ENCODE results near the gene USP12.
A peak's percentile ranks its signal among the peaks of the same experiment; 100 is the strongest.

USP12 gene

DNA sequence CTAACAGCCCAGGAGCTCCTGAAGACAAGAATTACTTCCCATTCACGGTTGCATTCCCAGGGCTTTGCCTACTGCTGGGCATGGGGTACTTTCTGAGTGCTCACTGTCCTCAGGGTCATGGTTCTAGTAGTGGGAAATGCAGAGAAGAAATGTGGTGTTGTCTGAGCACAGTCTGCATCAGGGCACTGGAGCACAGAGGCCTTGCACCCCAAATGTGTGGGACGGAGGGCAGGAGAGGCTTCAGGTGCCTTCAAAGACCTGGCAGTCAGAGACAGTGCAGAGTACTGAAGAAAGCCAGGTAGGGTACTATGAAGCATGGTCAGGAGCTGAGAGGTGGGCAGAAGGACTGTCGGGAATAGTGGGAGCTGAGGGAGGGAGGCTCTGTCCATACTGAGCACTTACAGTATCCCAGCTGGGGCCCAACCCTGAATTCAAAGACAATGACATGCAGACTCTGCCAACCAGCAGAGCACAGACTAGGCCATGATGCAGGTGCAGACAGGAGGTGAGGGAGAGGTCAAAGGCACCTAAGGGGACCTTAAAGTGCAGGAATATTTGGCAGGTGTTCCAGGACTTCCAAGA lies 144.4 kb downstream of the USP12 start:
- no peak for DNase-seq

DNA sequence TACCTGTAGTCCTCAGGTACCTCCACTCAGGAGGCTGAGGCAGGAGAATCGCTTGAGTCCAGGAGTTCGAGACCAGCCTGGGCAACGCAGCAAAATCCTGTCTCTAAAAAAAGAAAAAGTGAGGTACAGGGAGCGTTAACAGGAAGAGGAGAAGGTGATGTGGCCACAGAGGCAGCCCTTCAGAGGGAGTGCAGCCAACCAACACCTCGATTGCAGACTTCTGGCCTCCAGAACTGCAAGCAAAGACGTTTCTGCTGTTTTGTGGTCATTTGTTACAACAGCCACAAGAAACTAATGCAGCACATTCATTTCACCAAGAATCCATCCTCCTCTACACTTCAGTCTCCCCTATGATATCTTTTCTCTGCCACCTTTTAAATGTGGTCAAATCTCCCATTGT lies 145.2 kb downstream of the USP12 start:
- DNase-seq = no peak

DNA sequence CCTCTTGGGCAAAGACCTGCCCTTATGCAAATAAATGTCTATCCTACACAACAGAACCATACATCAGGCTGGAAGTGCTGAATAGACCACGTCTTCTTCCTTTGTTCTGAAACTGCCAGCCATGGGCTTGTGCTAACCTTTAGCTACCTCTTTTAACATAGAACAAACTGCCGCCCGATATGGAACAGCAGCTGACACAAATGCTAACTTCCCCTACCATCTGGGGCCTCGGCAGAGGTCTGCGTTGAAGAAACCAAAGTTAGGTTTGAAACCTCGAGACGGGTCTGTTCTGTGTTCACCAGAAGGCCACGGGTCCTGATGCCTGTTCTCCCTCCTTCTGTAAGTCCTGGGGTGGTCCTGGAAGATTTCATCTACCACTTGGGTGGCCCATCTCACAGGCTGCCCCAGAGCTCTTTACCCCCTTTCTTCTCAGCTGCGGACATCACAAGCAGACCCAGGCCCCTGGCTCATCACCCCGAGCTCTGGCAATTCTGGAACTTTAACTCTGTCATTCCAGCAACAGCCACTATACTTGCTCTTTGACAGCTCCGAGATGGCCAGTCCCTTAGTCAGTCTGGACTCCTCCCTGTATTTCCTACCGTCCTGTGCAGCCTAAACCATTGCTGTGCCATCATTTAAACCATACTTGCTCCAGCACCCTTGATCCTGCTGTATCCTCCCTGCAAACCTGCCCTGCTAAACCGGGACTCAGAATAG lies 146.7 kb downstream of the USP12 start:
- DNase-seq = no peak

DNA sequence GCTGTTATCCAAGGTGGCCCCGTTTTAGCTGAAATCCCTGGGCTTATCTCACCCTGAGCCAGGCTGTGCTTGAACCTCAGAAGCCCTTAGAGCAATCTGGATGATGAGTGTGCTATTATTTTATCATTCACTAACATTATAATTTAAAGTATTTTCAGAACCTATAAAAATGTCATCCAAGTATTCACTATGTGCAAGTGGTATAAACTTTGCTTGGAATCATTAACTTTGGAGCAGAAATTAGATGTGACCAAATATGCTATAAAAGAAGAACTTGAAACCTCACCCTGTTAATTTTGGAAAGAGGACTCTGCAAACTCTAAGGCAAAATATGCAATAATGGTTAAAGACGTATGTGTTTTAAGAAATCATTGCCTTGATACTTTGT lies 147.5 kb downstream of the USP12 start:
- no peak for DNase-seq

DNA sequence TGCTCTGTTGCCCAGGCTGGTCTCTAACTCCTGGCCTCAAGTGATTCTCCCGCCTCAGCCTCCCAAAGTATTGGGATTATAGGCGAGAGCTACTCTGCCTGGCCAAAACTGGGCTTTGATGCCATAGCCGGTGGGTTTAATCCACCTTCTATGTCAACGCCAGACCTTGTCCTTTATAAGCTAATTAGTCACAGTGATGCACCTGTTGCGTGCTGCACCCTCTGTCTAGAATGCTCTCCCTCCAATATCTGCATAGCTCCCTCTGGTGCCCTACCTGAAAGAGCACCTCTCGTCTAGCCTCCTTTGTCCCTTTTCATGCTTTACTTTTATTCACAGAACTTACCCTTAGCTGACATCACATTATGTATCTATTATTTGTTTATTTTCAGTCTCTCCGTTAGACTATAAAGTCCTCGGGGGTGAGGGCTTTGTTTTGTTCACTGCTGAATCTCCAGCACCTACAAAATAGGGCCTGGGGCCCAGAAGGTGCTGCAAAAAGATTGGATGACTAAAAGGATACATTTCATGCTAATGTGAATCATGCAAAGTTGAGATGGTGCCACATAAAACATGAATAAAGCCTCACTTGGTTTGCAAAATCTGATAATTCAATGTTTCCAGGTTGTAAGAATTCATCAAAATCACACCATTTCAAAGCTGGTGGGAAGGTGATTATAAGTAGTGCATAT lies 148.1 kb downstream of the USP12 start:
- DNase-seq = no peak

DNA sequence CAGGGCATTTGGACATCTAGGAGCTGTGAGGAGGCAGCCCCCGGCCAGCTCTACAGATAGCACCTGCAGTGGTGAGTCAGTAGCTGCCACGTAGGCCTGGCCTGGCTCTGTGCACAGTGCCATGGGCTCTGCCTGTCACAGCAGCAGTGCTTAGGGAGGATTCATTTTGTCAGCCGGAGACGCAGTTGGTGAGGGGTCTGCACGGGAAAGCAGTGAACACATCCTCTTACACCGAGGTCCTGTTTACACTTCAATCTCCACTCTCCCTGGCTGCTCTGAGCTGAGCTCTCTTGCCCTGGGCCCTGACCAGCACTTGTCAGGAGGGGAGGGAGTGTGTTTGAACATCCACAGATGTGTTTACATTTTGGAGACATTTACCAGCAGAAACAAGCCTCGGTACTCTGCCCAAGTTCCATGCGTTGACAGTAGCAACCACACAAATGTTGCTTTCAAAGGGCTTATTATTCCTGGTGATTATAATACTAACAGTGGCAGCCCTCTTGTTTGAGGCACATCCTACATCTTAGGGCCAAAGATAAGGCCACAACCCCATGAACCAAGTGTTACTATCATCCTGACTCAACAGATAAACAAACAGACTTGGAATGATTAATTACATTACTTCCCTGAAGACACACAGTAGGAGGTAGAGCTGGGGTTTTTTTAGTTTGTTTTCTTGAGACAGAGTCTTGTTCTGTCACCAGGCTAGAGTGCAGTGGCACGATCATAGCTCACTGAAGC lies 148.9 kb downstream of the USP12 start:
- DNase-seq = no peak

DNA sequence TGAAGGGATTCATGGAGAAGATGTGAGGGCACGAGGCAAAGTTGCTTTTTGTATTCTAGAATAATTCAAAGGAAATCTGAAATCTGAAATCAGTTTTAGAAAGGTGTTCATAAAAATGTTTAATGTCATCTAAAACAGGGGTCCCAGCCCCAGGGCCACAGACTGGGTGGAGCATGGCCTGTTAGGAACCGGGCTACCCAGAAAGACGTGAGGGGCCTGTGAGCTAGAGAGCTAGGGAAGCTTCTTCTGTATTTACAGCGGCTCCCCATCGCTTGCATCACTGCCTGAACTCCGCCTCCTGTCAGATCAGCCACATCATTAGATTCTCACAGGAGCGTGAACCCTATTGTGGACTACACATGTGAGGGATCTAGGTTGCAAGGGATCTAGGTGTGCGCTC lies 151.2 kb downstream of the USP12 start:
- no peak for DNase-seq

DNA sequence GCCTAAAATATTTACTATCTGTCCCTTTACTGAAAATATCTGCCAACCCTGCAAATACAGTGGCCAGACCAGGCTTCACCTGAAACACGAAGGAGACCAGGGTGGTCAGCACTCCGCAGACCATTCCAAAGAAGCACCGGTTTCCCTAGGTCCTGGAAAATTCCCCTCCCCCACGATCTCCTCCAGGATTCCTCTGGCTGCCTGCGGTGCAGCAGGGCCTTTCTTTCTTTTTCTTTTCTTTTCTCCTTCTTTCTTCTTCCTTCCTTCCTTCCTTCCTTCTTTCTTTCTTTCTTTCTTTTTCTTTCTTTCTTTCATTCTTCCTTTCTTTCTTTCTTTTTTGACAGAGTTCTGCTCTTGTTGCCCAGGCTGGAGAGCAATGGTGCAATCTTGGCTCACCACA lies 152.7 kb downstream of the USP12 start:
- no peak for DNase-seq

DNA sequence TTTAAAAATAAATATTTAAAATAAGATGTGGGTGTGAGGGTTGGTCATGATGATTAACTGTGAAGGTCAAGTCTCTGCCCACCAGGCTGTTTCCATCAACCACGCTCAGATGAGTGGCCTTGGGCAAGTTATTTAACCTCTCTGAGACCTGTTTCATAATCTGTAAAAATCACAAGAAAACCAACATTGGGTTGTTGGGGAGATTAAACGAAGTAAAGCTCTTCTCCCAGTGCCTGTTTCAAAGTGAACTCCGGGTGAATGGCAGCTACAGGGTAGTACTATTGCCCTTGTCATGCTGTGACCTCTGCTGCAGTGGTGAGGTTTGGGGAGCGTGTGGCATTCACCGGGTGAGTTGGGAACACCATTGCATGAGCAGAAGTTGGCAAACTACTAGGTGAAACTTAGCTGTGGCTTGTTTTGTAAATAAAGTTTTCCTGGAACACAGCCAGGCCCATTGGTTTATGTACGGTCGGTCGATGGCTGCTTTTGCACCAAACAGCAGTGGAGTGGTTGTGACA lies 153.2 kb downstream of the USP12 start:
- no peak for DNase-seq

DNA sequence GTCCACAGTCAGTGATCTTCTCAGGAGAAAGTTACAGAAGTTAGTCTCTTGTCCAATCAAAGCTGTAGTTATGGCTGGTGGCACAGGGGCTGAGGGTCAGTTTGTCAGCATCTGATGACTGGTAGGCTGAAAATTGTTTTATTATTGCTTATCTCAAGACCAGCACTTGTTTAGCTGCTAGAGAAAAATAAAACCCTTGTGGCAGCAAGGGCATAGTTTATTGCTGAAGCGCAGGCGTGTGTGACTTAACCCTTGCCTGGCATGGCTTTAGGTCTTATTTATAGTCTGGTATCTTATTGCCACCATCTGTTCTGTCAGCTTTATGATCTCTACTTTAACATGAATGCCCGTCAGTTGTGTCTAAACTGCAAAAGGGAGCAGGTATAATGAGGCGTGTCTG lies 154.7 kb downstream of the USP12 start:
- DNase-seq = peak; percentile 67

Data from DMS 273 treated with DMSO at 0.1 percent for 48 hours (cell line).